ENCODE data around the gene SFR1.

SFR1 gene

DNA sequence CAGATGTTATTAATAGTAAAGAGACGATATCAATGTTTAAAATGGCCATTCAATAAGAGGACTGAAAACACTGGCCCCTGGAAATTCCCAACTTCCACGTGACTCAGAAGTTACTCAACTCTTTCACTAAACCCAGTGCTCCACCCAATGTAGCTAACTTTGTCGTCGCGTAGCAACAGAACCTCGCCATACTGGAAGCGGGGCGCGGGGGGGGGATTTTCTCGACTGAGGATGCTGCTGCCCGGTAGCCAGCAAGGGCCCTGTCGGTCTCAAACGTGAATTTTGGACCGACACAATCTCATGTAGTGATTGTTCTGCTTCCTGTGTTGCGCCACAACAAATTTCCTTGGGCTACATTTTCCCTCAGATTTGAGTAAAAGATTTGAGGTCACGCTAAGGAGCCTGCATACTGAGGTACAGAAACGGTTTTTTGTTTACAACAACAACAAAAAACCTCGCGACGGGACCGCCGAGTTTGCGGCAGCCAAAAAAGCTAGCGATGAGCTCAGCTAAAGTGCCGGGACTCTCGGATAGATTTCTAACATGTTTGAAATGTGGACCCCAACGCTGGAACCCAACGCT lies 977 bp upstream of the SFR1 start:
- H3K79me1 ChIP-seq (replicated peaks; ENCODE audit: low read length, poor library complexity, severe bottlenecking) = no peaks in the 10 kb centered on the region
- H3K27ac ChIP-seq (ENCODE audit: low read length, poor library complexity, severe bottlenecking) = peak overlapping the region; percentile 100
- no peaks in the 10 kb centered on the region for H3K9me3 ChIP-seq (ENCODE audit: control insufficient read depth, low read length)
- H3K23ac ChIP-seq (ENCODE audit: low read length in 2 of 2) = no peak overlapping the region
- H3K9ac ChIP-seq (ENCODE audit: low read length) = peak overlapping the region; percentile 100
- peak overlapping the region; percentile 93 for H2BK15ac ChIP-seq (ENCODE audit: low read depth, poor library complexity, severe bottlenecking)
- peak; percentile 99 for DNase-seq
- peak overlapping the region; percentile 74 for H4K8ac ChIP-seq (ENCODE audit: low read length)
- H2BK120ac ChIP-seq (ENCODE audit: low read depth, low read length) = peak overlapping the region; percentile 97
- peak overlapping the region; percentile 62 for H2AFZ ChIP-seq (ENCODE audit: low read depth, low read length)
- H3K36me3 ChIP-seq (ENCODE audit: control insufficient read depth in 1 of 2, insufficient read depth in 2 of 2, low read depth in 1 of 2, low read length in 2 of 2) = peaks cover 0 to 10% of the 10 kb centered on the region in 2 experiments
- peak overlapping the region; percentile 91 to 99 for H3K18ac ChIP-seq (ENCODE audit: low read depth in 1 of 2, low read length in 2 of 2)
- no peak overlapping the region for H3K14ac ChIP-seq (ENCODE audit: low read length in 2 of 2)
- H2AK5ac ChIP-seq (ENCODE audit: low read length, severe bottlenecking) = peak overlapping the region; percentile 89
- peak overlapping the region; percentile 94 for H4K91ac ChIP-seq (ENCODE audit: low read length)
- H3K4ac ChIP-seq (ENCODE audit: low read depth in 1 of 2, low read length in 2 of 2) = peak overlapping the region; percentile 91 to 94
- peak overlapping the region; percentile 96 for H3K4me2 ChIP-seq (ENCODE audit: low read length, poor library complexity, severe bottlenecking)
- under 1% methylated on average over 28 of the region's 28 CpGs for WGBS
- no peaks in the 10 kb centered on the region for H3K4me1 ChIP-seq (ENCODE audit: control insufficient read depth, insufficient read depth, low read depth, low read length)
- no peaks in the 10 kb centered on the region for H3K27me3 ChIP-seq (ENCODE audit: control insufficient read depth in 1 of 2, insufficient read depth in 1 of 2, low read length in 2 of 2)
- peak overlapping the region; percentile 95 for H2BK5ac ChIP-seq (ENCODE audit: low read depth, low read length, poor library complexity, severe bottlenecking)
- H2BK12ac ChIP-seq (ENCODE audit: low read length in 2 of 2) = peak overlapping the region in 1 of 2 experiments; percentile 84
- peak overlapping the region; percentile 84 to 89 for H3K4me3 ChIP-seq (ENCODE audit: insufficient read depth in 1 of 2, low read depth in 1 of 2, low read length in 2 of 2)

DNA sequence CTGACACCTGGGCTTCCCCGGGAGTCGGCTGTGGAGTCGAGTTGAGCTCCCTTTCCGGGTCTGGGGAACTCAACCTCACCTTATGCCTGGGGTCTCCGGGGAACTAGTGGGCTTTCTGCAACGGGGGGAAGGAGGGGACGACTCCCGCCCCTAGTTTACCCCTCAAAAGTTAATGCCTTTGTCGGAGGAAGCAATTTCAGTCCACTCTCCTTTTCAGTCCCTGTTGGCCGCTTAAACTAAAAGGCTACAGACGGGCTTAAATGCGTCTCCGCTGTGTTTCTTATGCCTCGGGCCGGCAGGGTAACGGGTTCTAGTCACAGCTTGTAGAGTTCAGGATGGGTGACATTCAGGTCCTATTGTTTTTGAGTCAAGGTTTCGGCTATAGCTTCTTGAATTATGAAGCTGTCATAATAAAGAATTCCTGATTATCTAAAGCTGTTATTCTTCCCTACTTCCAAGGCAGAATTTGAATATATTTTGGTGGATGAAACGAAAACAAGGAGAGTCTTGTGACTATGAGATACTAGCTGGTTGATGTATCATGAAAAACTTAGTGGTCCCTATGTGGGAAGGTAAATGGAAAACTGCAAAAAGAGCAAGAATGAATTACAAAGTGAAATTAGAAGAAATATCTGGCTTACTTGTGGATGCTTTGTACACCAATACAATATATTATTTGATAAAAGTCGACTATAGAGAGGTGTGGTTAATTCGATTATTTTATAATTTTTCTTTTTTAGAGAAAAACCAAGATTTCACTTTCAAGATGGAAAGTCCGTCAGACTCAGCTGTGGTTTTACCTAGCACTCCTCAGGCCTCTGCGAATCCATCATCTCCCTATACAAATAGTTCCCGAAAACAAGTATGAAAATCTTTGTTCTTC lies 495 bp downstream of the SFR1 start:
- Histone ChIP-seq H3K4me2 (ENCODE audit: low read length, poor library complexity, severe bottlenecking) (peak overlapping the region; percentile 86), H2BK15ac (ENCODE audit: low read depth, poor library complexity, severe bottlenecking) (no peak overlapping the region), H2AFZ (ENCODE audit: low read depth, low read length) (peak overlapping the region; percentile 93), H3K9me3 (ENCODE audit: control insufficient read depth, low read length) (no peaks in the 10 kb centered on the region), H4K91ac (ENCODE audit: low read length) (no peak overlapping the region), H3K27ac (ENCODE audit: low read length, poor library complexity, severe bottlenecking) (peak overlapping the region; percentile 70), H3K4me3 (ENCODE audit: insufficient read depth in 1 of 2, low read depth in 1 of 2, low read length in 2 of 2) (peak overlapping the region; percentile 89 to 91), H4K8ac (ENCODE audit: low read length) (peak overlapping the region; percentile 60), H3K23ac (ENCODE audit: low read length in 2 of 2) (peak overlapping the region in 1 of 2 experiments; percentile 93), H3K9ac (ENCODE audit: low read length) (peak overlapping the region; percentile 100), H3K36me3 (ENCODE audit: control insufficient read depth in 1 of 2, insufficient read depth in 2 of 2, low read depth in 1 of 2, low read length in 2 of 2) (peaks cover 0 to 23% of the 10 kb centered on the region in 2 experiments), H3K14ac (ENCODE audit: low read length in 2 of 2) (peak overlapping the region in 1 of 2 experiments; percentile 11), H3K4me1 (ENCODE audit: control insufficient read depth, insufficient read depth, low read depth, low read length) (no peaks in the 10 kb centered on the region), H2BK120ac (ENCODE audit: low read depth, low read length) (no peak overlapping the region), H3K18ac (ENCODE audit: low read depth in 1 of 2, low read length in 2 of 2) (peak overlapping the region; percentile 72 to 77), H3K79me1 (replicated peaks; ENCODE audit: low read length, poor library complexity, severe bottlenecking) (no peaks in the 10 kb centered on the region), H2AK5ac (ENCODE audit: low read length, severe bottlenecking) (peak overlapping the region; percentile 78), H2BK12ac (ENCODE audit: low read length in 2 of 2) (peak overlapping the region in 1 of 2 experiments; percentile 71), H2BK5ac (ENCODE audit: low read depth, low read length, poor library complexity, severe bottlenecking) (no peak overlapping the region), H3K4ac (ENCODE audit: low read depth in 1 of 2, low read length in 2 of 2) (peak overlapping the region; percentile 35 to 74), H3K27me3 (ENCODE audit: control insufficient read depth in 1 of 2, insufficient read depth in 1 of 2, low read length in 2 of 2) (no peaks in the 10 kb centered on the region)
- under 1% methylated on average over 16 of the region's 23 CpGs for WGBS
- no peak for DNase-seq

DNA sequence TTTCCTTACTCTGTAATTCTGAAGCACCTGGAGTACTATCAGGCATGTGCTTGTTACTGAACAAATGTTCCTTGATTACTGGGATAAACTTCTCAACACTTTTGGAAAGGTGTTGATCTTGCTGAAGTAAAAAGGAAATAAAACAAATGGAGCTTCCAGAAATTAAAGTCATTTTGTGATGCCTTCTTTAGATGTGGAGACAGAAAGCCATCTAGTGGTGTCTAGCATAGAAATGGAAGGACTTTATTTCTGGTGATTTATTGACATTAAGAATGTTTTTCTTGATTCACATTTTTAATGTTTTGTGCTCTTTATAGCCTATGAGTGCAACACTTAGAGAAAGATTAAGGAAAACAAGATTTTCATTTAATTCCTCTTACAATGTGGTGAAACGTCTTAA lies 1.4 kb downstream of the SFR1 start:
- no peak overlapping the region for H2BK15ac ChIP-seq (ENCODE audit: low read depth, poor library complexity, severe bottlenecking)
- peaks cover 0 to 23% of the 10 kb centered on the region in 2 experiments for H3K36me3 ChIP-seq (ENCODE audit: control insufficient read depth in 1 of 2, insufficient read depth in 2 of 2, low read depth in 1 of 2, low read length in 2 of 2)
- DNase-seq = peak; percentile 25
- H3K4me3 ChIP-seq (ENCODE audit: insufficient read depth in 1 of 2, low read depth in 1 of 2, low read length in 2 of 2) = peak overlapping the region in 1 of 2 experiments; percentile 91
- no peak overlapping the region for H3K23ac ChIP-seq (ENCODE audit: low read length in 2 of 2)
- peak overlapping the region; percentile 100 for H3K9ac ChIP-seq (ENCODE audit: low read length)
- H2AK5ac ChIP-seq (ENCODE audit: low read length, severe bottlenecking) = no peak overlapping the region
- H3K4me2 ChIP-seq (ENCODE audit: low read length, poor library complexity, severe bottlenecking) = no peak overlapping the region
- H3K14ac ChIP-seq (ENCODE audit: low read length in 2 of 2) = no peak overlapping the region
- no peaks in the 10 kb centered on the region for H3K9me3 ChIP-seq (ENCODE audit: control insufficient read depth, low read length)
- no peak overlapping the region for H3K4ac ChIP-seq (ENCODE audit: low read depth in 1 of 2, low read length in 2 of 2)
- peaks cover 1% of the 10 kb centered on the region for H3K4me1 ChIP-seq (ENCODE audit: control insufficient read depth, insufficient read depth, low read depth, low read length)
- no peak overlapping the region for H3K18ac ChIP-seq (ENCODE audit: low read depth in 1 of 2, low read length in 2 of 2)
- H2BK120ac ChIP-seq (ENCODE audit: low read depth, low read length) = no peak overlapping the region
- no peak overlapping the region for H4K91ac ChIP-seq (ENCODE audit: low read length)
- no peak overlapping the region for H2AFZ ChIP-seq (ENCODE audit: low read depth, low read length)
- no peak overlapping the region for H3K27ac ChIP-seq (ENCODE audit: low read length, poor library complexity, severe bottlenecking)
- H2BK12ac ChIP-seq (ENCODE audit: low read length in 2 of 2) = no peak overlapping the region
- H2BK5ac ChIP-seq (ENCODE audit: low read depth, low read length, poor library complexity, severe bottlenecking) = no peak overlapping the region
- H3K79me1 ChIP-seq (replicated peaks; ENCODE audit: low read length, poor library complexity, severe bottlenecking) = no peaks in the 10 kb centered on the region
- no peak overlapping the region for H4K8ac ChIP-seq (ENCODE audit: low read length)
- WGBS = no CpG with 5 or more reads among the region's 1 CpG
- no peaks in the 10 kb centered on the region for H3K27me3 ChIP-seq (ENCODE audit: control insufficient read depth in 1 of 2, insufficient read depth in 1 of 2, low read length in 2 of 2)

DNA sequence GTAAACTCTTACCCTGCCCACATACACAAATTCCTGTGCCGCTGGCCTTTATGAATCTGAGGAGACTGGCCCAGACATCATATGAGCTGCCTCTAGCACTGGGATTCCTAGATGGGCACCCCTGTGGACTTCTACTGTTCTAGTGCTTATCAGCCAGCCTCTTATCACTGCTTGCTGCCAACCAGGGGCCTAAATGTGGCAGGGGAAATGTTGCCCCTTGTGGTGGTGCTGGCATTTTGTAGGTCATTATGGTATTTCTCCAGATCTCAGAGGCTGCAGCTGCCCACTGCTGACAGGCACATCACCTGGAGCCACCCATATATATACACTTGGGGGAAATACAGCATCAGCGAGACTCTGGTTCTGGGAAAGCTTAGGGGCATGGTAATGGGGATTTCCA lies 5.4 kb downstream of the SFR1 start:
- no peaks in the 10 kb centered on the region for H3K27me3 ChIP-seq (ENCODE audit: control insufficient read depth in 1 of 2, insufficient read depth in 1 of 2, low read length in 2 of 2)
- H3K27ac ChIP-seq (ENCODE audit: low read length, poor library complexity, severe bottlenecking) = no peak overlapping the region
- H3K79me1 ChIP-seq (replicated peaks; ENCODE audit: low read length, poor library complexity, severe bottlenecking) = no peaks in the 10 kb centered on the region
- H2BK5ac ChIP-seq (ENCODE audit: low read depth, low read length, poor library complexity, severe bottlenecking) = no peak overlapping the region
- no peak overlapping the region for H2BK120ac ChIP-seq (ENCODE audit: low read depth, low read length)
- no peak overlapping the region for H3K18ac ChIP-seq (ENCODE audit: low read depth in 1 of 2, low read length in 2 of 2)
- no peak overlapping the region for H3K4me2 ChIP-seq (ENCODE audit: low read length, poor library complexity, severe bottlenecking)
- H3K23ac ChIP-seq (ENCODE audit: low read length in 2 of 2) = no peak overlapping the region
- H3K4me3 ChIP-seq (ENCODE audit: insufficient read depth in 1 of 2, low read depth in 1 of 2, low read length in 2 of 2) = no peak overlapping the region
- peaks cover 0 to 23% of the 10 kb centered on the region in 2 experiments for H3K36me3 ChIP-seq (ENCODE audit: control insufficient read depth in 1 of 2, insufficient read depth in 2 of 2, low read depth in 1 of 2, low read length in 2 of 2)
- H4K8ac ChIP-seq (ENCODE audit: low read length) = no peak overlapping the region
- H3K9me3 ChIP-seq (ENCODE audit: control insufficient read depth, low read length) = no peaks in the 10 kb centered on the region
- 92% methylated on average over 2 of the region's 2 CpGs for WGBS
- no peak overlapping the region for H4K91ac ChIP-seq (ENCODE audit: low read length)
- H3K14ac ChIP-seq (ENCODE audit: low read length in 2 of 2) = no peak overlapping the region
- no peak overlapping the region for H3K4ac ChIP-seq (ENCODE audit: low read depth in 1 of 2, low read length in 2 of 2)
- no peak overlapping the region for H2BK15ac ChIP-seq (ENCODE audit: low read depth, poor library complexity, severe bottlenecking)
- H2AK5ac ChIP-seq (ENCODE audit: low read length, severe bottlenecking) = no peak overlapping the region
- DNase-seq = no peak
- H3K4me1 ChIP-seq (ENCODE audit: control insufficient read depth, insufficient read depth, low read depth, low read length) = peaks cover 1% of the 10 kb centered on the region
- H3K9ac ChIP-seq (ENCODE audit: low read length) = no peak overlapping the region
- no peak overlapping the region for H2BK12ac ChIP-seq (ENCODE audit: low read length in 2 of 2)
- no peak overlapping the region for H2AFZ ChIP-seq (ENCODE audit: low read depth, low read length)
